ENCODE results near the gene WWOX. TPM values are rescaled to one million over a fixed set of nuclear protein-coding genes. Genes with fewer than 3 reads are reported as not detected.

WWOX gene
- total and polyA plus RNA-seq, 2 donors (not counting 3 experiments of a cell fraction or from before 2014, with no cell fraction given): 6.2 to 12.5 TPM

- ChIA-PET CTCF (no interaction called here), POLR2A (no interaction called here)
- Histone ChIP-seq H3K4me3 (replicated peaks in 1 of 3; ENCODE audit: insufficient read depth in 1 of 3, low read depth in 1 of 3, low read length in 3 of 3) (no peak overlapping the region), H3K79me2 (ENCODE audit: control insufficient read depth, insufficient read depth, low read length) (no peaks in the 10 kb centered on the region), H3K9me3 (replicated peaks; ENCODE audit: control insufficient read depth, insufficient read depth, low read length) (no peaks in the 10 kb centered on the region), H3K9me1 (replicated peaks; ENCODE audit: control insufficient read depth, extremely low read depth, insufficient read depth, low read length) (no peaks in the 10 kb centered on the region), H4K20me1 (replicated peaks; ENCODE audit: control insufficient read depth, extremely low read depth, insufficient read depth, low read length) (no peaks in the 10 kb centered on the region), H3K27me3 (ENCODE audit: control insufficient read depth in 2 of 2, insufficient read depth in 2 of 2, low read length in 2 of 2) (no peaks in the 10 kb centered on the region), H2AFZ (ENCODE audit: low read depth, low read length) (no peak overlapping the region), H3K36me3 (ENCODE audit: control insufficient read depth in 2 of 2, extremely low read depth in 1 of 2, insufficient read depth in 2 of 2, low read length in 2 of 2) (no peaks in the 10 kb centered on the region), H3K9ac (replicated peaks; ENCODE audit: extremely low read depth, insufficient read depth, low read length) (no peak overlapping the region), H3K4me1 (ENCODE audit: control insufficient read depth, extremely low read depth, insufficient read depth, low read length) (no peaks in the 10 kb centered on the region), H3K27ac (ENCODE audit: insufficient read depth, low read depth, low read length) (no peak overlapping the region), H3K4me2 (ENCODE audit: insufficient read depth, low read length) (no peak overlapping the region)
- TF ChIP-seq POLR2AphosphoS5 (IDR thresholded peaks at IDR 0.05; ENCODE audit: insufficient read depth, low read depth, low read length): no peak
- TF ChIP-seq EZH2 (IDR thresholded peaks at IDR 0.05; ENCODE audit: borderline replicate concordance, low read depth, low read length, severe bottlenecking): no peak
- no TSS peak for BruUV-seq (replicated peaks)
- dilution Hi-C loops (cut with MboI; ENCODE audit: extremely low pct_ligation_motif_present, low sequenced_read_pairs): no loop called here
- intact Hi-C loops (cut with micrococcal nuclease): no loop called here
- DNase-seq (ENCODE audit: low read depth, low spot score) (no peak), FAIRE-seq (no peak)
Measured at GRCh38 chr16:78224342-78224741, 124.9 kb downstream of the WWOX start.

- dilution Hi-C loops (cut with MboI; ENCODE audit: extremely low pct_ligation_motif_present, low sequenced_read_pairs): no loop called here
Measured at GRCh38 chr16:78225919-78226318, 126.5 kb downstream of the WWOX start.

More at GRCh38 chr16:78225919-78226318, 126.5 kb downstream of the WWOX start:
- FAIRE-seq (no peak), DNase-seq (ENCODE audit: low read depth, low spot score) (no peak)
- Histone ChIP-seq H3K9me3 (replicated peaks; ENCODE audit: control insufficient read depth, insufficient read depth, low read length) (no peaks in the 10 kb centered on the region), H3K4me1 (ENCODE audit: control insufficient read depth, extremely low read depth, insufficient read depth, low read length) (no peaks in the 10 kb centered on the region), H3K27me3 (ENCODE audit: control insufficient read depth in 2 of 2, insufficient read depth in 2 of 2, low read length in 2 of 2) (no peaks in the 10 kb centered on the region), H4K20me1 (replicated peaks; ENCODE audit: control insufficient read depth, extremely low read depth, insufficient read depth, low read length) (no peaks in the 10 kb centered on the region), H3K79me2 (ENCODE audit: control insufficient read depth, insufficient read depth, low read length) (no peaks in the 10 kb centered on the region), H2AFZ (ENCODE audit: low read depth, low read length) (no peak overlapping the region), H3K9me1 (replicated peaks; ENCODE audit: control insufficient read depth, extremely low read depth, insufficient read depth, low read length) (no peaks in the 10 kb centered on the region), H3K9ac (replicated peaks; ENCODE audit: extremely low read depth, insufficient read depth, low read length) (no peak overlapping the region), H3K36me3 (ENCODE audit: control insufficient read depth in 2 of 2, extremely low read depth in 1 of 2, insufficient read depth in 2 of 2, low read length in 2 of 2) (no peaks in the 10 kb centered on the region), H3K27ac (ENCODE audit: insufficient read depth, low read depth, low read length) (no peak overlapping the region), H3K4me2 (ENCODE audit: insufficient read depth, low read length) (no peak overlapping the region), H3K4me3 (replicated peaks in 1 of 3; ENCODE audit: insufficient read depth in 1 of 3, low read depth in 1 of 3, low read length in 3 of 3) (no peak overlapping the region)
- intact Hi-C loops (cut with micrococcal nuclease): no loop called here
- TF ChIP-seq CTCF (IDR thresholded peaks at IDR 0.05; ENCODE audit: extremely low read depth in 1 of 2, insufficient read depth in 1 of 2, low read depth in 1 of 2, low read length in 2 of 2) (no peak), GATA2 (IDR thresholded peaks at IDR 0.05; ENCODE audit: insufficient read depth, insufficient read length, low read depth, low read length) (no peak), EZH2 (IDR thresholded peaks at IDR 0.05; ENCODE audit: borderline replicate concordance, low read depth, low read length, severe bottlenecking) (no peak), JUN (IDR thresholded peaks at IDR 0.05; ENCODE audit: borderline replicate concordance, insufficient read depth, insufficient read length, low read depth) (no peak), MYC (IDR thresholded peaks at IDR 0.05; ENCODE audit: low read depth, low read length) (no peak), MAX (IDR thresholded peaks at IDR 0.05; ENCODE audit: insufficient read depth, insufficient read length) (no peak), POLR2A (IDR thresholded peaks at IDR 0.05; ENCODE audit: low read depth, low read length) (no peak), FOS (IDR thresholded peaks at IDR 0.05; ENCODE audit: borderline replicate concordance, insufficient read depth, low read length) (no peak), POLR2AphosphoS5 (IDR thresholded peaks at IDR 0.05; ENCODE audit: insufficient read depth, low read depth, low read length) (no peak)
- ChIA-PET POLR2A (no interaction called here), CTCF (no interaction called here)
- no TSS peak for BruUV-seq (replicated peaks)
